CD4-positive, alpha-beta T cell treated with Interleukin-10 for 1 hour (primary cell): Measurements from ENCODE around the gene VSIR.

Experiments
- DNase-seq: peaks from one replicate; pipeline ENCODE4 v3.0.0-alpha.2; 2020

Gene VSIR

GRCh38 chr10:71782221-71782916 is 9.0 kb upstream of the VSIR start:
- no peak for DNase-seq

GRCh38 chr10:71780719-71781118 is 7.4 kb upstream of the VSIR start:
- no peak for DNase-seq

- no peak for DNase-seq
Observed at GRCh38 chr10:71780156-71780555, 6.8 kb upstream of the VSIR start.

DNA sequence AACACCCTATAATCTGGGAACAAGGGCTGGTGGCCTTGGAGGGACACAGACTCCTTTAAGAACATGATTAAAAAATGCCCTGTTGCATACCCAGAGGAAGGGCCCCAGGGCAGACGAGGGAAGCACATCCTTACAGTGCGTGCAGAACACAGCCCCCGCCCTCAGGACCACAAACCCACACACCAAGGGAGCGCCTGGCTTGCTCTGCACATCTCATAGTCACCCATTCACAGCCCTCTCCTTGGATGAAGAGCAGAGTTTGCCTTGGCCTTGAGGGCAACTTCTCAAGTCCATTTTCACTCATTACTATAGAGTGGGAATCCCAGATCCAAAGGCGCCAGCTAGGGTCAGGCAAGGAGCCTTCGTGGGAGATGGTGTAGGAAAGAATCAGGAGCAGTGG is 6.3 kb upstream of the VSIR start:
- DNase-seq, result no peak

- DNase-seq, result no peak
Observed at GRCh38 chr10:71778071-71778825, 4.9 kb upstream of the VSIR start.

DNA sequence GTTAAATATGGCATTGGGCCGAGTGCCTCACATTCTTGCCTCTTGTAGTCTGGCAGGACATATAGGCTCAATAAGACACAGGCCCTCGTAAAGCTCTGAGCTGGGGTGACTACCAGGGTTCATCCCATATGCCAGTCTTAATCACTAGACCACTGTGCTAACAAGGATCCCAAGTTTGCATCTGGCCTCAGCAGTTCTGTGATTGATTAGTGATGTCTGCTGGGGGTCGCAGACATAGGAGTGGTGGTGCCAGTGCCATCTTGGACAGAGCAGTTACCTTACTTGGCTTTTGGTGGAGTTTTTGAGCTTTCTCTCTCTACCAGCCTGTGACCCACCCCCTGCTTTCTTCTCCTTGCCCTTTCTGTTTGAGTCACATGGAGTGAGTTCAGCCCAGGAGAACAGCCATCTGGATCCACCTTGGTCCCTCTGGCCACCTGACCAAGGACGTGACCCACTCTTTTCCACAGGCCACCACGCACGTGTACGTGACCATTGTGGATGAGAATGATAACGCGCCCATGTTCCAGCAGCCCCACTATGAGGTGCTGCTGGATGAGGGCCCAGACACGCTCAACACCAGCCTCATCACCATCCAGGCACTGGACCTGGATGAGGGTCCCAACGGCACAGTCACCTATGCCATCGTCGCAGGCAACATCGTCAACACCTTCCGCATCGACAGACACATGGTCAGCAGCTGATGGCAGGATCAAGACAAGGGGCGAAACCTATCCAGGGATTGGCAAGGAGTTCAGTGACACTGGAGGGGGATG is 4.1 kb upstream of the VSIR start:
- no peak for DNase-seq

DNA sequence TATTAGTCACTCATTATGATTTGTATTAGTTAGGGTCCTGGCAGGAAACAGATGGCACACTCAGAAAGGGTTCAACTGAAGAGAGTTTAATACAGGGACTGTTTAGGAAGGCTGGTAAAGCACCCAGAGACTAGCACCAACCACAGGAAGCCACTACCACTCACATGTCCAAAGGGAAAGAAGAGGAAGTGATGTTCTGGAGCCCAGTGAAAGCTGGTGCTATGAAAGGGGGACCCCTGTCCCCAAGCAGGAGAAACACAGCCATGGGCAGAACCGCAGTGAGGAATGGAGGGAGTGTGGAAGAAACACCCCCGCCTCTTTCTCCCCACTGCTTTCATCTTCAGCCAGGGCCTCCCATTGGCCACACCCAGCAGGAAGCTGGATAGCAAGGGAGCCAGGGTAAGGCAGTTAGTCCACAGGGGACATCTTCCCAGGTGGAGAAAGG is 3.2 kb upstream of the VSIR start:
- no peak for DNase-seq

DNA sequence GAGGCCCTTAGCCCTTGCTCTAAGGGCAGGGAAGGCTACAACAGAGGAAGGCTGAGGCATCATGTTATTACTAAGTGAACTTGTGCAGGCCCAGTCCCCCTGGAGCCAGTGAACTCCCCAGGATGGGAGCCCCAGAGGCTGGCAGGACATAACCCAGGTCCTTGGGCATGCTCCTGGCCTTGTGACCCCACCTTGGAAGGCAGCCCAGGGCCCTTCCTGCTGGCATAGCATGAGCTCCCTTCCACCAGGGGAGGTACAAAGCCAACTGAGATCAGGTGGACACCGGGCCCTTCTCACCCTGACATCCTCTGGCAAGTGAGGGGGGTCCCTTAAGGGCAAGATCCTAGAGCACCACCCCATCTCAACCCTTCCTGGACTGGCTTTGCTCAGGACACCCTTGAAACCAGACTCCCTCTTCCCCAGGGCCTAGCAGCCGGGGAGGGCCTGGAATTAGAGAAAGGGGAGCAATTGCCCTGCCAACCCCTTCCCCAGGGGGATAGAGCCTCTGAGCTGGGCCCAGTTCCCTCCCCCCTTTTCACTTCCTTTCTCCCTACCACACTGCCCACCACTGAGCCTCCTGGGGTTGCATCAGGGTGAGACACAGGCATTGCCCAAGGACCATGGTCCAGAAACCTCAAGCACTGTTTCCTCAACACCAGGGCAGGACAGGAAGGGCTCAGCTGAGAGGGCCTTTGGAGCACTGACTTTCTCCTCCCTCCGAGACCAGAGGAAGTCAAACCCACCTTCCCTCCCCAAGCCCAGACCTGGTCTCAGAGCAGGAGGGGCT is 1.8 kb upstream of the VSIR start:
- DNase-seq, result no peak

GRCh38 chr10:71772832-71773220 is 494 bp downstream of the VSIR start:
- no peak for DNase-seq

DNA sequence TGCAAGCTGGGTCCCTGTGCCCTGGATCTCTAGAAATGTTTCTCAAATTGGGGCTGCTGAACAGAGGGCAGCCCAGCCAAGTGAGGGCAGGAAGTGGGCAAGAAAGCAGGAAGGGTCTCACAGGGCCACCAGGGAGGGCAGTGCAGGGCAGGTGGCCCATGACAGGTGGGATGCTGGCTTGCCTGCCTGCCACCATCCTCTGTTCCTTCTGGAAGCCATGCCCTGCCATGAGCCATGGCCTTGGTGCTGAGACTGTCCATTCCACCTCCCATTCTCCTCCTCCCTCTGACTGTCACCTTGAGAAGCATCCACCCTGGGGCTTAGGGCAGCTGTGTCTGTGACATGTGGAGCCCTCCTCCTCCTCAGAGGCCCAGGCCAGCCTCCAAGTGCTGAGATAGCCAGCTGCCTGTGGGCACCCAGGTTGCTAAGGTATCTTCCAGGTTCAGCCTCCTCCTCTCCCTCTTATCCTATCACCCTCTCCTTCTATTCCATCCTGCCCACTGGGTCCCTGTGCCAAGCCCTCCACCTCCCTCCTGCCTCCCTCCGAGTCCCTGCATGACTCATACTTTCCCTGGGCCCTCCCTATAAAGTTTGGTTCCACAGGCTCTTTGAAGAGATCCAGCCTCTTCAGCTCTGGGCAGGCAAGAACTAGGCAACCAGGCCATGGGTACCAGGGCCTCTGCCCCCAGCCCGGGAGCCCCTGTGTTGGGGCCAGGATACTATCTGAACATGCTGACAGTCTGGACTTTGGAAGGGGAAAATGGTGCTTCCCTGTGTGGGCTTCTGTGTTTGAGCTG is 1.3 kb downstream of the VSIR start:
- peak; percentile 39 for DNase-seq

DNA sequence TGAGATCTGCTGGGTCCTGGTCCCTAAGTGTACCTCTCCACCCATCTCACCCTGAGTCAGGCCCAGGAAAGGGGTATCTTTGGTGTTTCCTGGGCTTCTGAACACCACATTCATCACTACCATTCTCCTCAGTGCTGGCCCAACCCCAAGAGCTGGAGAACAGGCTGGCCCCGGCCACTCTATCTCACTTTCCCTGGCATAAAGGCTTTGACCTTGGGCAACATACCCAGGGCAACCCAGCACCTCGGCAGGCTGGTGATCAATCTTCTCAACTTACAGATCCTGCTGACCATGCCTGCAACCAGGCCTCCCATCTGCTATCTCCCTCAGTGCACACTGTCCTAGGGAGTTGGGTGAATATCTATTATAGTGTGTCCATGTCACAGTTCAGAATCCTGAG is 2.1 kb downstream of the VSIR start:
- DNase-seq, result no peak

GRCh38 chr10:71770789-71771188 is 2.5 kb downstream of the VSIR start:
- DNase-seq, result no peak

GRCh38 chr10:71770255-71770654 is 3.1 kb downstream of the VSIR start:
- no peak for DNase-seq

- peak; percentile 53 for DNase-seq
Observed at GRCh38 chr10:71769279-71769823, 4.0 kb downstream of the VSIR start.

DNA sequence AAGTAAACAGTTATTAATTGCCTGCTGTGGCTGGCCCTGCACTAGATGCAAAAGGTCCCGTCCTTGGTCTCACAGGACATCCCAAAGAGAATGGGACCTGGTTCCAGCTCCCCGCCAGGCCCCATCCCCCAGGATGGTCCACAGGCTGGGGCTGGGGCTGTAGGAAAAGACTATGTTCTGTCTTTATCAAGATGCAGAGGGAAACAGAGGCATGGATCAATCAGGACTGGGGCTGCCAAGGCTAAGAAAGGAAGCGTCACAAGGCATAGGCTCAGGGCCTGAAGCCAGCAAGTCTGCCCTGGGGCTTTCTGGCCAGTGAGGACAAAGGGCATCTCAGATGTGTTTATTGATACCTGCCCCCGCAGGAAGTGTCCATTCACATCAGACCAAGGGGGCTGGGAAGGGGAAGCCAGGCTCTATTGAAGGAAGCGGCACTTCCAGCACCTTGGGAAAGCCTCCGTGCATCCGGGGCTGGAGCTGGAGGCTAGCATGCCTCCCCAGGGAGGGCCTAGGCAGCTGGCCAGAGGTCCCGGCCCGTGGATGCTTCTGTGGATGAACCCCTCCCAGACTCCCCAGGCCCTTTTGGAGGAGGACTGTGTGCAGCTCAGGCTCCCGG is 5.8 kb downstream of the VSIR start:
- no peak for DNase-seq

- DNase-seq, result peak; percentile 62
Observed at GRCh38 chr10:71766717-71767419, 6.5 kb downstream of the VSIR start.

GRCh38 chr10:71765906-71766716 is 7.2 kb downstream of the VSIR start:
- DNase-seq, result no peak

DNA sequence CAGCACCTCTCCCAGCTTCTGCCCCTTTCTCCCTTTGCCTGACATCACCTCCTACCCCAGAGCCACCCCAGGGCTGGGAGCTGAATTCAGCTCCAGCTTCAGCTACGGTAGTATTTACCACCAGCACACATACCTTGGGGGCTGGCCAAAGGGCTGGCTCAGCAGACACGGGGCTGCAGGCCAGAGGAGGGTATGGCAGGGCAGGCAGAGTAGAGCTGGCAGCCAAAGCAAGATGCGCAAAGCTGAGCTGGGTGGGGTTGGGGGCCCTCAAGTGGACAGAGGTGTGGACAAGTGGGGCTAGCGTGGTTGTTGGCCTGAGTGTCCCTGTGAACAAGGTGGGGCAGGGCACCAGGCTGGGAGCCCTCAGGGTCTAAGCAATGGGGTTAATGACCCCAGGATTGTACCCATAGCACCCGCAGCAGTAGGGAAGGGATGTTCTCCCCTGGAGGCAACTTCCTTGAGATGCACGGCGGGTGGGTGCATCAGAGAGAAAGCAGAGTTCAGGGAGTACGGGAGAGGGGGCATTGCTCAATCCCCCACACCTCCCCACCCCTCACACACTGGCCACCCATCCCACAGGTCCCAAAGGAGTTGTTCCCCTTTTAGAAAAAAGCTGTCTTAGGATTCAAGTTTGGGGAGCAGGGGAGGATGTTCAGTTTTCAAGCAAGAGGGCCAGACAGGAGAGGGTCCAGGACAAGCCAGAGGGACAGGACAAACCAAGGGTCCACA is 8.0 kb downstream of the VSIR start:
- no peak for DNase-seq
